K562 (cell line): ENCODE results near the gene HRH1.

ENCODE experiments used
- KAT8 ChIP-seq: fragments of 450-650 bp; IDR thresholded peaks from 2 replicates; pipeline ENCODE4 v1.6.1; 2016; ENCODE audit warnings: low read depth, mild to moderate bottlenecking
- MXI1 ChIP-seq: IDR thresholded peaks from 2 replicates; pipeline ENCODE4 v1.6.1; 2011; ENCODE audit warnings: low read depth, mild to moderate bottlenecking, improper control_type of control experiment, low read length
- POLR2A ChIP-seq: fragments of 450-650 bp; conservative IDR thresholded peaks from 2 replicates; pipeline ENCODE4 v1.6.1; 2016
- POLR2AphosphoS2 ChIP-seq: IDR thresholded peaks from 2 replicates; pipeline ENCODE4 v1.6.1; 2012; ENCODE audit warnings: low read length, improper control_type of control experiment
- SMAD2 ChIP-seq: fragments of 150-350 bp; IDR thresholded peaks from 2 replicates; pipeline ENCODE4 v1.6.1; 2014; ENCODE audit warnings: low read depth, mild to moderate bottlenecking, low read length

DNA sequence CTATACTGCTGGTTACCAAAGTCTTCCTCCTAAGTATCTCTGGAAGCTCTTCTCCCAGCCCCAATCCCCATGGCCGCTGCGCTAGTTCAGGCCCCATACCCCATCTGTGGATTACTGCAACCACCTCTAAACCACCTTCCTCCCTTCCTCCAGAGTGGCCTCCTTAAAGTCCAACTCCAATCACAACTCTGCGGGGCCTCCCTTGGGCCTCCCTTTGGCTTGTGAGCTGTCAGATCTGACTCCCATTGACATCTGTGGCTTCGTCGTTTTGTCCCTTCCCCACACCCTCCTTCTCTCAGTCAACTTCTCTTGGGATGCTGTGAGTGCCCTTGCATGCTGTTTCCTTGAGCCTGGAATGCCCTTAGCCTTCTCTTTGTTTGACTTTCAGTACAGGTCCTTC lies 9.3 kb upstream of the HRH1 start:
- no peak for TF ChIP-seq MXI1
- TF ChIP-seq POLR2A, result no peak
- TF ChIP-seq KAT8, result no peak
- TF ChIP-seq SMAD2, result no peak
- TF ChIP-seq POLR2AphosphoS2, result no peak
